NCI-H510A (cell line): ENCODE measurements around the gene ASTN2.

ENCODE experiments used
- DNase-seq: peaks from one replicate; lab custom pipeline; 2025; lab: John Stamatoyannopoulos, UW

ASTN2 gene

DNA sequence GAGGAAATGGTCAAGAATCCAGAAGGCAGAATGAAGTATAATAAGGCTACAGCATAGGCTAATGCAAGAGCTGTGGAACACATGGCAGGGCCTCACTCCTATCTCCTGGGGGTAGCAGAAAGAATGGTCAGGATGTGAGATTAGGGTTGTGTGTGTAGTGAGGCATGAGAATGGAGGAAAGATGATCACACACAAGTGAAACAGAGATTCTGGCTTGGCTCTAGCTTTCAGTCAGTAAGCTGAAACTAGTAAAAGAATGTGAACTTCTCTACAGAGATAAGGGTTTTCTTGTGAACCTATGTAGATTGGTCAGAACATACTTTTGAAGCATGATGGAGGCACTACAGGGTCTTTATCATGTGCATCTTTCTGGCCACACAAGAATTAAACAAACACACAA lies 298.8 kb downstream of the ASTN2 start:
- DNase-seq: no peak

DNA sequence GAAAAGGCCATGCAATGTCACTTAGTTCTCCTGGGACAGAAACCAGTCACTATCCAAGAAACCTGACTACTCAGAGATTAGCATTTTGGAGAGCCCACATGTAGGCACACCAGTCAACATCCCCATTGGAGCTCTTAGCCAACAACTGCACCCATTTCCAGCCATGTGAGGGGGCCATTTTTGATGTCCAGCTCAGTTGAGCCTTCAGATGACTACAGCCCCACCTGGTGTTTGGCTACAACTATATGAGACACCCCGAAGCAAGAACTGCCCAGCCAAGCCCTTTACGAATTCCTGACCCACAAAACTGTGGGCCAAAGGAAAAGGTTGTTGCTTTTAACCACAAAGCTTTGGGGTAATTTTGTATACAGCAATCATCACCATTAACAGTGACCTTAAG lies 300.1 kb downstream of the ASTN2 start:
- DNase-seq: no peak

DNA sequence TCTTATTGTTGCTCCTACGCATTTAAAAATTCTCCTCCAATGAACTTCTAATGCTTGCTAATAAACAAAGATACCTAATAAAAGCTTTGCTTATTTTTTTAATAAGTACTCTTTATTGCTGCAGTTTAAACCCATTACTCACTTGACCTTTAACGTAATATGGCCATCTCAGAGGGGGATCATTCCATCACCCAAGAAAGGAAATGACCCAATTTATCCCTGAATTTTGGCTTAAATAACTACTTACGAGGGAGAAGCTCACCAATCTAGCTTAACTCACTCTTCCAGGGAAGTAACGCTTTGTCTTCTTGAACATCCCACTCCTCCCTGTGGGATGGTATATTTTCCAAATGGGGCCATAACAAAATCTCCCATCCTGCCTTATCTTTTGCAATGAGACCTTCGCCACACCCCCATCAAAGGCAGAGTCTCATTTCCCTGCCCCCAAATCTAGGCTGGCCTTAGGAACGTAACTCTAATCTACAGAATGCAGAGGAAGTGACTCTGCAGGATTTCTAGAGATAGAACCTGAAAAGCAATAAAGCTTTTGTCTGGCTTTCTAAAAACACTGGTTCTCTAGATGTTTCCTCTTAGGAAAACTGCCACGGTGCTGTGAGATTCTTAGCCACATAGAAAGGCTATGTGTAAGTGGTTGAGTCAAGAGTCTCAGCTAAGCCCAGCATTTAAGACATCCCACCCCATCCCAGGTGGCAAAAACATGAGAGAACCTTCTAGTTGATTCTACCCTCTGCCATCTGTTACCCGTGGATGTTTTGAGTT lies 310.0 kb downstream of the ASTN2 start:
- DNase-seq: no peak

DNA sequence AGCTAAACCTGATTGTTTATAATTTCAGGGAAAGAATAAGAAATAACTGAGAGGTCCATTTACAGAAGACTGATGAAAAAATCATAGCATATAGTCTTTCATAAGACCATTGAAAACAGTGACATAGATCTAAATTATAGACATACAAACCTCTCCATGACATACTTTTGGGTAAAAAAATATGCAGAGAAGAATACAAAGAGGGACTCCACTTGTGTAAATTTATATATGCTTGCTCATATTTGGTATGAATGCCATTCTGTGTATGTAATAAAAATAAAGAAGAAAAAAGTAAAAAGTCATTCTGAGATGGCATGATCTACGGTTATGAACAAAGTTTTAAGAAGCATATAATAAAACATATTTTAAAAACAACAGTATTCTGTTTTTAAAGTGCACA lies 310.7 kb downstream of the ASTN2 start:
- no peak for DNase-seq

DNA sequence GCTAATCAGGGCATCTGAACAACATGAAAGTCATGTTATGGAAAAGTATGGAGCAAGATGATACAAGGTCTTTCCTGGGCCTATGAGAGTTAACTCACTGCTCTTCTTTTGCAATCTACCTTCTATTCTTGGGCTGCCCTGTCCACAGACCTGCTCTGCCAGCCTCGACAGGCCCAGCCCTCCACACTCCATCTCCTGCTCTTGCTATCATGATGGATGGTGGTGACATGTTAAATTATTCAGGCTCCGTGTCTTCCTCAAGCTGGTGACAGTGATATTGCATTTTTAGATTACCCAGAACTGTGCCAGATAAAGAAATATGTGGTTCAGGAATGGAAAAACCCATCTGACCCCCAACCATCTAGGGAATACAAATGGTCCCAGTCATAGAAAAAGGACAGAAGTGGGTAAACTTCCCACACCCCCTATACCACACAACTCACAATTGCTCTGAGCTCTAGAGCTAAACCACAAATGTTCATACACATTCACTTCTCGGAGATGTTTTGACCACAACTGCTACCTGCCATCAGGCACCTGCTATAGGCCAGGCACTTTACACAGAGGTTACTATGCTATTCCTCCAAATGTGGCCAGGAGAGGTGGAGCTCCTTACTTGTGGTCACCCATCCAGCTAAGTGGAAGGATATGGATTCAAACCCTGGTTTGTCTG lies 311.3 kb downstream of the ASTN2 start:
- DNase-seq: no peak

DNA sequence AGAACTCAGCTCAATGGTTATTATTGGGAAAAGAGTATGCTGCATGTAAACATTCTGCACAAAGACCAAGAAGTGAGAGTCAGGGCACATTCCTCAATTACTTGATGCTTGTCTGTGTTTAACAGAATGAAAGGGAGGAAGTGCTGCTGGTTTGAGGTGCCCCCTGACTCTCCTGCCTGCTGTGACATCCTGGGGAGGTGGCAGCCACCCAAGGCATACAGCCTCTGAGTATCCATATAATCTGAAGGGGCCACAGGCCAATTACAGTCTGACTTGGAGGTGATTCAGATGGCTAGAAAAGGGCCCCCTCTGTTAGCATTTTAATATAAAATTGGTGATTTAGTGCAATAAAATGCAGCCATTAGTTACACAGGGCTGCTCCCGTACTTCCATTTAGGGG lies 313.8 kb downstream of the ASTN2 start:
- DNase-seq: no peak

DNA sequence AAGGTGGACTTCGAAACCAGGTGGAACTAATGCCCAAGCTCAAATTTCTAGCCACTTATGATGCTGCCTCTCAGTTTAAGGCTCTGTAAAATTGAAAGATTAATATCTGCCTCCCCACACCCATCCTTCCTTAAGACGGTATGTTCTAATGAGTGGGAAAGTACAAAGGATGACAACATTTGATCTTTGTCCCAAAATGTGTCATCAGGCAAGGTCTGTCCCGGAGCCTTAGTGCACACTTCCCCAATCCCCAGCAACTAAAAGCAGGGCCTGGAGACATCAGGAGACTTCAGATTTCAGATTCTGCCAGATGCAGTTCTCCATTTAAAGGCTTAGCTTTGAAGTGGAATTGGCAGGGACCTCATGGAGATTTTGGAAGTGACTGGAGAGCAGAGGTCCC lies 316.5 kb downstream of the ASTN2 start:
- DNase-seq: no peak

DNA sequence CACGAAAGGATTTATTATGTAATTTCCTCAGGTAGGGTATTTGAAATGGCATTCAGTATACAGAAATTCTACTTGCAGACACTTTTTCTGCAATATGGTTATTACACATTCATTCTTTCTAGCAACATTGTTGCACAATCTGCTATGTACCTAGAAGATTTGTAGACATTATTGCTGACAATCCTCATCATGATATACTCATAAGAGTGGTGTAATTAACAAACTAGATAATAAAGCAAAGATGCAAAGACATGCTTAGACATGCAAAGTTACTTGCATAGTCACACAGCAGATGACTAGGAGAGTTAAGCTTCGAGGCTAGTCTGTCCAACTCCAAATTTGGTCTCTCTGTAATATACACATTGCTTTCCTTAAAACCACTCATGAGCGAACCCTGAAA lies 317.1 kb downstream of the ASTN2 start:
- DNase-seq: no peak

DNA sequence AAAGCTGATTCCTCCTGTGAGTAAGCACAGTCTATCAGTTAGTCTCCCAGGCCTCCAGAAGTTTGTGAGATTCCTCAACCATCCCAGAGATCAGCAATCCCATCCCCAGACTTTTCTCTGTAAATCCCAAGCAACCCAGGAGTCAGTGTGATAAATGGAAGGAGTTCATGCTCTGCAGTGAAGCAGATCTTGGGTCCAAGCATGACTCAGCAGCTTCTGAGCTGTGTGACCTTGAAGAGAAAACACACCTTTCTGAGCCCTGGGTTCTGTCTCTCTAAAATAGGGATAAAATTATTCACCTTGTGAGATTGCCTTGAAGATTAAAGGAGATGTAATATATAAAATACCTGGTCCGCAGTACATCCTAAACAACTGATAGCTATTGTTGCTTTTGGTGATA lies 318.7 kb downstream of the ASTN2 start:
- no peak for DNase-seq

DNA sequence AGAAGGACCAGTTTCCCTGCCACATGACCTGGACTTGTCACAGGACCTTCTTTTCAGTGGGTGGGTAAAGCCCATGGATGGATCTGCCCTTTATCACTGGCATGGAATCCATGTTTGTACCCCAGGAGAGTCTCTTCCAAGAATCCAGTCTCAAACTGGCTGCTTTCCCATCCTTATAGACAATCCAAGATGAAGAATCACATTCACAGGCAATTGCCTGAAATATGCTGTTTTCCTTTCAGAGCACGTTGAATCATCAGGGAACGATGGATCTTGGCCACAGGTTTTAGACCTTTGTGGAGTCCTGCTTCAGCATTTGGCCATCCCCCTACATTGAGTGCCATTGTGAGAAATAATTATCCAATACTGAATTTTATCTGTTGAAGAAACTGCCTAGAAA lies 319.8 kb downstream of the ASTN2 start:
- DNase-seq: no peak

DNA sequence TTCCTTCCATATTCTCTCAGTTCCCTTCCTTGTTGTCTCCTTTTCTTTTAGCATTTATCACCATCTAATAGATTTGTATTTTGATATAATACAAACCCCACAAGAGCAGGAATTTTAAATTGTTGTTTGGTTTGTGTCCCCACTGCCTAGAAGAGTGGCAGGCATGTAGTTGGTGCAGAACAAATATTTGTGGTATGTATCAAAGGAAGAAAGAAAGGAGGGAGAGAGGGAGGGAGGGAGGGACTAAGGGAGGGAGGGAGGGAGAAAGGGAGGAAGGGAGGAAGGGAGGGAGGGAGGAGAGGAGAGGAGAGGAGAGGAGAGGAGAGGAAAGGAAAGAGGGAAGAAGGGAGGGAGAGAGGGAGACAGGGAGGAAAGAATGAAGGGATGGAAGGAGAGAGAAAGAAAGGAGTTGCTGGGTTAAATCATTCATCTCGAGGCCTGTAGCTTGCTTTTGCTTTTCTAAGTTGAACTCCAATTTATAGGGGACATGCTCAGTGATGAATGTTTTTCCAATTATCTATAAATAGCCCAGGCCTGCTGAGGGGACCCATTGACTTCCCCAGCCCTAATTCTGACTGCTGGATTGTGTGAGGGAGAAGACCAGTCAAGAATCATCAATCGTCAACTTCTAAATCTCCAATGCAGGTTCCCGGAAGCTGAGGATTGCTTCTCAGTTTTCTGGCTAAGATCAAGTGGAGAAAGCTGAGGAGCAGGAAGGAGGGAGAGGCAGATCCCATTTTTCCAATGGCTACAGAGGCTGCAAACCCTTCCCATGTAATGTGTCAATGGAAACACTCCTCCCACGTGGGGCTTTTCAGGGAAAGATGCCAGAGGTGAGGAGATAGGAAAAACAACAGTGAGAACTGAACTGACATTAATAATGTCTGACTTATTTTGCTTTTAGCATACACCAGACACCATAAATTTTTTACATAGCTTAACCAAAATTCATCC lies 320.7 kb downstream of the ASTN2 start:
- no peak for DNase-seq

DNA sequence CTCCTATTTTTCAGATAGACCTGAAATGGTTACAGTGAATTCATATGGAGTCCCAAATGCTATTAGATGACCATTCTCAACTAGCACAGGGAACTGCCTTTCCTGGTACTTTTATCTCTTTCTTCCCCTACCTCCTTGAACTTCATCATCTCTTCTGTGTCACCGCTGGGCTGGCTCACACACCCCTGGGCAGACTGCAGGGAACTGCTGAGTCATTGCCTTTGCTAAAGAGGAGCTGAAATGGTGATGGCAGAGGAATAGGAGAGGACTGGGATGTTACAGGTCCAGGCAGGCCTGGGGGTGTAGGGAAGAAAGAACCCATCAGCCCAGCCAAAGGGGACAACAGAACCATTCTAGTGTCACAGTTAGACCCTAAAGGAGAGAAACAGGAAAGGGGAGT lies 322.3 kb downstream of the ASTN2 start:
- no peak for DNase-seq

DNA sequence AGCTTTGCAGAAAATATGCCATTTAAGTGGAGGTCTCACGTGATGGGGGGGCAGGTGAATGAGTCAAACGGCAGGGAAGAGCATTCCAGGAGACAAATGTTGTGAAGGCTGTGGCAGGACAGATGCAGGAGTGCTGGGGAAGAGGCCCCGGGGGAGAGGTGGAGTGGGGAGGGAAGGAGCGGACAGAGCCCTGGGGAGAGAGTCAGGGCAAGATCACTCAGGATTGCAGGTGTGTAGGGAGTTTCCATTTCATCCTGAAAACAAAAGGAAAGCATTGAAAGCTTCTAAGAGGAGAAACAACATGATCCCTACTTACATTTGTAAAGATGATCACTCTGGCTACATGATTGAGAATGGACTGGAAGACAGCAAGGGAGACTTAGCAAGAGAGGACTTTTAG lies 323.3 kb downstream of the ASTN2 start:
- DNase-seq: no peak

DNA sequence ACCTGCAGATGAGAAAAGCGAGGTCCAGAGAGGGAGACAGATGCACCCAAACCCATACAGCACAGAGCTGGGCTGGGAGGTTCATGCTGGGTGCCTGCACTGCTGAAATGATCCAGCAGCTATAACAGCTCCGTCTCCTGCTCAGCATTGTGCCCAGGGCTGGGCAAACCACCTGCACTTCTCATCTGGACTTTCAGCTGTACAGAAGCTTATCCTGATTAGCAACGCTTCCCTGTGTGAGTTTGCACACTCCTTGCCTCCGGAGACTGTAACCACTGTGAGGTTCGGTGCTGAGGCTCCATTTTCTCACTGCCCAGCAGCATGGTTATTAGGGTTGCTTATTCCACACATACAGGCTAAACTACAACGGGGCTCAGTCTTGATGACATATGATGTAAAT lies 326.1 kb downstream of the ASTN2 start:
- DNase-seq: no peak

DNA sequence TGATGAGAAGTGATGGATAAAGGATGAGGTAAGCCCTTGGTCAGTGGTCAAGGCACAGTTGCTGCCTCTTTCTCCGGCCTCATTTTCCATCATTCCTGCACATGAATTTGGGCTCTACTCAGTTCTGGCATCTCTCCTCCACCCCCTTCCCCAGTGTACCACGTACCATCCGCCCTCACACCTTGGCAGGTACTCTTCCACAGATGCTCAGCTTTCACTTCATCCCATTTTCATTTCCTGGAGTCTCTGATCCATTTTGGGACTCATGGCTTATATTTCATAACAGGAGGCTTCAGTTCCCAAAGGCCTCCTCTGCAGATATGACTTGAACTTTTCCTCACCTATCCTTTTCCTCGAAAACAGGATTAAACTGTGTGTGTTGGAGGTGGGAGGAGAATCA lies 326.7 kb downstream of the ASTN2 start:
- no peak for DNase-seq

DNA sequence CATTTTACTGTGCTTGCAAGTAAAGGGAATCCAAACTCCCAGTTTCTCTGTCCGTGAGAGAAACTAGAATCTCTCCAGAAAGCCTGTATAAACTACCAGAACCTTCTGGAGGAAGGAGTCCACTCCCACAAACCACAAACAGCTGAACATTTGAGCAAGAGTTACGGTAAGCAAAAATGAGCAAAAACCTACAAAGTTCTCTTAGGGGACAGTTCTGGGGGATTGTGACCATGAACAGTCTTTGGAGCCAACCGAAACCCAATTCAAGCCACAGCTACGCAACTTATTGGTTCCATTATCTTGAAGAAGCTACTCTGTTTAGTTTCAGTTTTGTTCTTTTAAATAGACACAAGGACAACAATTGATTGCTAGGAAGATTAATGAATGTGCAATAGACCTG lies 330.6 kb downstream of the ASTN2 start:
- DNase-seq: no peak

DNA sequence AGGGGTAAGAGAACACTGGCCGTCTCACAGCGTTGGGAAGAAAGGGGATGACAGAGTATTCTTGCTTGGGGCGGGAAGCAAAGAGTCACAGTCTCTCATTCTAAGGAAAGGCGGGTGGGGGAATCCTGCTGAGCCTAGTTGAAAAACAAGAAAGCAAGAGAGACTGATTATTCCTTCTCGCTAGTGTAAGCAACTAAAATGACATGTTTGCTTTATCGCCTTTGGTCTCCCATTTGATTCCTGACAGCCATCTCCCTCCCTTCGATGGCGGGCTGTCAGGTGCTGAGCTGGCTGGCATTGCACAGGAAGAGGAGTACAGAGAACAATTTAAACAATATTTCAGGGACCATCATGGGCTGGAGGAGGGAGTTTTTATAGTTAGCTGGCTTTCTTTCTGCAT lies 331.3 kb downstream of the ASTN2 start:
- no peak for DNase-seq

DNA sequence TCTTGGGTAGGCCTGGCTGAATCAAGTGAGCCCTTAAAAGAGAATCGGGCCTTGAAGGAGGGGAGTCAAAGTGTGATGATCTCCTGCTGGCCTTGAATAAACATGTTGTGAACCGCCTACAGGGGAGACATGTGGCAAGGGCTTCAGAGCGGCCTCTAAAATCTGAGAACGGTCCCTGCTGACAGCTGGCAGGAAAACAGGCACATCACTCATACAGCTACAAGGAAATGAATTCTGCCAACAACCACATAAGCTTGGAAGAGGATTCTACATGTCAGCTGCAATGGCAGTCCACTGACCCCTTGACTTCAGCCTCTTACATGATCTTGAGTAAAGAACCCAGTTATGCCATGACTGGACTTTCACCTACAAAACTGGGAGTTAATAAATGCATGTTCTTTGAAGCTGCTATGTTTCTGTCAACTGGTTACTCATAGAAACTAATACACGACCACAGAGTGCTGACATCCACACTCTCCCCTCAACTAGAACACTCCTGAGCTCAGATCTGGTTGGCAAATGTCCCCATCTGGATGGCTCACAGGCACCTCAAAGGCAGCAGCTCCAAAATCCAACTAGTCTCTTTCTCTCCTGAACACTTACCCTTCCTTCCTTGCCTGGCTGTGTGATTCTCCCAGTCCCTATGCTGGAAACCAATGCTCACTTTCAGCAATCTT lies 333.1 kb downstream of the ASTN2 start:
- DNase-seq: no peak

DNA sequence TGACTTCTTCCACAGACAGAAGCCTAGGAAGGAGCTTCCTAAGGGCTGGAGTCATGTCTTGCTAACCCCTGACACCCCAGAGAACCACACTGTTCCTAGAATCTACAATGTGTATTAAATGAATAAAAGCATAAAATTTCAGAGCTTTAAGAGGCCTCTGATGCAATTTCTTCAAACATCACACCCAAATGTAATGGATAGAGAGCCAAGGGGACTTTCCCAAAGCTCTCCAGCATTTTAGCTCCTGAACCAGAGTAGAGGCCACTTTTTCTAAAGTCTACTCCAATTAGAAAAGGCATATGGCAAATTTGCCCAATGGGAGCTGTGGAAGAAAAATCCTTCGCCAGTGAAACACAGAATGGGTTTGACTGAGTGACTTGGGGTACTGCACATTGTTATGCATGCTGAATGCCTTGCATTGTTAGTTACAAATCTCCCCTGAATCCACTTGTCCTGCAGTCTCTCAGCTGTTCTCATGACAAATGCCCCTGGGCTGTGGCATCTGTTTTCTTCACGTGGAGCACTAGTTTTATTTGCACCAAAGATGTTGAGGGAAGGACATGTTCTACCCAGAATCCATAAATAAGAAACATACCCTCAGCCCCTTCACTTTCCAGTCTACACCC lies 334.0 kb downstream of the ASTN2 start:
- no peak for DNase-seq

DNA sequence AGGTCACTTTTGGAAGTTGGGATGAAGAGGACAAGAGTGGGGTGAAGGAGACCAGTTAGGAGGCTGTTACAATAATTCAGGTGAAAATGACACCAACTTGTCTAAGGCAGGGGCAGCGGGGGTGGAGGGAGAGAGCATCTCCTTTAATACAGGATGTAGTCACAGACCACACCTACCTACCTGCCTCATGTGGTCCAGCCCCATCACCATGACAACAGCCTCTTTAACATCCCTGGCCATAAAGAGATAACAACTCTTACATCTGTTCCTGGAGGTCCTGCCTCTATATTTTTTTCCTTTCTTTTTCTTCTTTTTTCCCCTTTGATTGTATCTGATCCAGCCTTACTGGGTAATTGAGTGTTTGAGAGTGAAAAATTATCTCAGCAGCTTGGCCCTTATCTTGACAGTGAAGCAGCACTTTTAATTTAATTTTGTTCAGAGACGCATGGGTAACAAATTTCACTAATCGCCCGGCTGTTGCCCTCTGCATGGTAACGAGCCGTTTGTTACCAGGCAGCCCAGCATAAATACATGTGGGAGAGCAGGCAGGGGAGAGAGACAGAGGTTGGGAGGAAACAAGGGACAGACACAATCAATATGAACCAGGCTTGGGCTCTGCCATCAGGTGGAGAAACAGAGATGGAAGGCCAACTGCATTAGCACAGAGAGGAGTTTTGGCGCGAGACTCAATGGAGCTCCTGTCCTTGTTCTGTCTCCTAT lies 338.1 kb downstream of the ASTN2 start:
- DNase-seq: no peak

DNA sequence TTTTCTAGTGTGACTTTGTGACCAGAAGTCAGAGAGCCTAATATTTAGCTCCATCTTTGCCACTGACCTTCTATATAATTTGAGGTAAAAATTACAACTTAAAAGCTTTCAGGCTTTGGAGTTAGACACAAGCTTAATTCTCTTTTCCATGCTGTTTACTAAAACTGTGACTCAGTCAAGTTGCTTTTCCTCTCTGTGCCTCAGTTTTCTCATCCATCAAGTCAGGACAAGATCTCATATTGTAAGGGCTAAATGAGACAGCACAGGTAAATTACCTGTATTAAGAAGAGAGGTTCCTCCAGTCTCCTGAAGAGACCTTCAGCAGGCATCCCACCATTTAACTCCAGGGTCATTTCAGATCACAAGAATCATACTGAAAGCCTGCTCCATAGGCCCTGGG lies 339.2 kb downstream of the ASTN2 start:
- no peak for DNase-seq
